Measurements from ENCODE around the gene GNB1L.

GNB1L gene

GRCh38 chr22:19775496-19776325 lies 79.0 kb downstream of the GNB1L start:
- no peak for DNase-seq (ENCODE audit: low read depth)

- no peak for DNase-seq (ENCODE audit: low read depth)
These were observed 80.0 kb downstream of the GNB1L start for GRCh38 chr22:19774628-19775027.

DNA sequence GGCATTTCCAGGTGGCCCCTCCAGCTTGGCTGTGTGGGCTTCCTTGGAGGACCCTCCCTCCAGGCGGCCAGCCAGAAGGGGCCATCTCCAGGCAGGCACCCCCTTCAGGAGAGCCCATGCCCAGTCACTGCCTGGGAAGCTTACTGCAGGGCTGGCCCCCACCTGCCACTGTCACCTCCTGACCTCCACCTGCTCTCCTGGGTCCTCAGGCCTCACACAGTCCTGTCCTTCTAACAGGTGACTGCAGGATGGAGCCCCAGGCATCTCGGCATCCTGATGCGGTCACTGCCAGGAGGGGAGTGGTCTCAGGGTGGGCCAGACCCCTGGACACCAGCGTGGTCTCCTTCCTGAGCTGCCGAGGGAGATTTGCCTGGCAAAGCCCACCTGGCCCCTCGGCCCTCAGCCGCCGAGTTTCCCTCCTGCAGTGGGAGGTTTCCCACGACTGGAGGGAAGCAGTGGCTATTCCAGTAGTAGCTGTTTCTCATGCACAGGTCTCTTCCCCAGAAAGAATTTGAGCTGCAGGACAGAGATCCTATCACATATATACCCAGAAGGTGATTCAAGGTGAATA lies 81.1 kb downstream of the GNB1L start:
- DNase-seq (ENCODE audit: low read depth), result no peak

DNA sequence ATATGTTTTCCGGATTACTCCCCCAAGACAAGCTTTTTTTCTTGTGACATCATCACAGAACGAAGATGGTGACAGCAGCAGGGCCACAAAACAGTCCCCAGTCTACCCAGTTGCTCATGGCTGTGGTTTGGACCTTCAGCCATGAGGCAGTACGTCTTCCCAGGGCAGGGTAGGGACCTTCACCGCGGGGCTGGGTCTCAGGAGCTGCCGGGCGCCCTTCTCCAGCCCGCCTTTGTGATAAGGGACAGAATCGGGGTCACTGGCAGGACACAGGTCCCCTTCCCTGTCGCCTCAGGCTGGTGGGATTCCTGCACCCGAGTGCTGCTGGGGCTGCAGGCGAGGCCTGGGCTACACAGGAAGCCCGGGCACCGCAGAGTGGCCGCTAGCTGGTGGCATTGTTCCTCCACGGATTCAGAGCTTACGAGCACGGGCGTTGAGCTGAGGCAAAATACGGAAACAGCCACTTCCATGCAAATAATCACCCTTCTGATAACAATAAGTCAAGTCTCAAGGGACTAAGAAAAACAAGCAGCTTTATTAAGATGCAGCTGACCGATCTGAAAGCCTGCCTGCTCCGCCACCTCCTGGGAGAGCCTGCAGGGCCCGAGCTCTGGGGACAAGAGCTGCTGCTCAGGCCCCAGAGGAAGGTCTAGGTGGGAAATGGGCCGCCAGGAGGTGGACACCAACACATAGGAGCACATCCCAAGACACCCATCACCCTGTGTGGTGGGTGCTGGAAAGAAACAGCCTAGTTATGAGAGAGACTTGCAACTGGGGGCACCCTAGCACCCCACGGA lies 81.8 kb downstream of the GNB1L start:
- DNase-seq (ENCODE audit: low read depth), result no peak

DNA sequence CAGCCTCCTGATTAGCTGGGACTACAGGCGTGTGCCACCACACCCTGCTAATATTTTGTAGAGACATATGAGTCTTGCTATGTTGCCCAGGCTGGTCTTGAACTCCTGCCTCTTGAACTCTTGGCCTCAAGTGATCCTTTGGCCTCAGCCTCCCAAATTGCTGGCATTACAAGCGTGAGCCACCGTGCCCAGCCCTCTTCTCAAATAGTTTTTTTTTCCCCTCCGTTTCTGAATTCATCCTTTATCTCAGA lies 82.3 kb downstream of the GNB1L start:
- DNase-seq (ENCODE audit: low read depth), result no peak

- no peak for DNase-seq (ENCODE audit: low read depth)
These were observed 84.1 kb downstream of the GNB1L start for GRCh38 chr22:19770349-19771220.

DNA sequence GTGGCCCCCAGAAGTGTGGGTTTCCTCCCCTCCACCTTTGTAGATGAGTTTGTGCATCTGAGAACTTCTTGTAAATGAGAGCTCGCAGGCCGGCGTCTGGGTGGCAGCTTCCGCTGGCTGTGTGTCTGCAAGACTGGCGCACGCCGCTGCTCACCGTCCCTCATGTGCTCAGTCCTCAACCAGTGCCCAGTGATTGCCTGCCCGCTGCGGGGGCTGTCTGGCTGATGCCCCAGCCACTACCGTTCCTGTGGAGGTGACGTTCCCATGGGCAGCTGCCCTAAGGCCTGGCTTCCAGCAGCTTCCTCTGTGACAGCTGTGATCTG lies 85.3 kb downstream of the GNB1L start:
- DNase-seq (ENCODE audit: low read depth), result no peak

DNA sequence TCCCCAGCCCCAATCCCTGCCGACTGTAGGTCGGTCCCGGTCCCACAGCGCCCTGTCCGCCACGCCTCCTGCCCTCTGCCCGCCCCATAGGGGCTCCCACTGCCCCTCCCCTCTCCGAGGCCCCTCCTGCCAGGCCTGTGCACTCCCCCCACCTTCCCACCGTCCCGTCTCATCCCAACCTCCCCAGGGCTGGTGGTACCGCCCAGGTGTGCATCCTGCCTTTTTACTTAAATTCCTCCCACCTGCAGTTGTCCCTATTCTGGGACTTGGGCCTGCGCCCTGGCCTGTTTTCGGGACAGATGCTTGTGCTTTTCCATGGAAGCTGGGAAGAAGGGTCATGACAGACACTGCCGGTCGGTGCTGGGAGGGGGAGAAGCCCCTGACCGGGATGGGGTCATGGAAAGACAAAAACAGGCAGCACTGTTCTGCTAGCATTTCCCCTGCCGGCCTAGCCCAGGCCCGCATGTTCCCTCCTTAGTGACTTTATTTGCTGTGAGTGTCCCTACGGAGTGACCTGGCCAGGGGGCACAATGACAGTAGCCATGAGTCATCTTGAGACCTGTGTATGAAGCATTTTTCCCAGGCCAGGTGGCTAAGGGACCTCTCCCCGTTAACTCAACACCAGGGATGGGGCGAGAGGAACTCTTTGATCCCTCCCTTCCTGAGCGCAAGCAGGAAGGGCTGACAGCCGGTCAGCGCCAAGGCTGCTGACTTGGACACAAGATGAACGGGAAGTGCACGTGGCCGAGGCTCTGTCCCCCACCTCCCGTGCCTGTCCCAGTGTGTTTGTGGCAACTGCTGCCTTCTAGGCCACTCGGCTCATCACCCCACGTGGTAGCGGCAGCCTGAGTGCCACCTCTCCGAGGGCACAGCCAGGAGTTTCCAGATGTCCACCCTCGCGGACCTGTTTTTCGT lies 87.0 kb downstream of the GNB1L start:
- no peak for DNase-seq (ENCODE audit: low read depth)

DNA sequence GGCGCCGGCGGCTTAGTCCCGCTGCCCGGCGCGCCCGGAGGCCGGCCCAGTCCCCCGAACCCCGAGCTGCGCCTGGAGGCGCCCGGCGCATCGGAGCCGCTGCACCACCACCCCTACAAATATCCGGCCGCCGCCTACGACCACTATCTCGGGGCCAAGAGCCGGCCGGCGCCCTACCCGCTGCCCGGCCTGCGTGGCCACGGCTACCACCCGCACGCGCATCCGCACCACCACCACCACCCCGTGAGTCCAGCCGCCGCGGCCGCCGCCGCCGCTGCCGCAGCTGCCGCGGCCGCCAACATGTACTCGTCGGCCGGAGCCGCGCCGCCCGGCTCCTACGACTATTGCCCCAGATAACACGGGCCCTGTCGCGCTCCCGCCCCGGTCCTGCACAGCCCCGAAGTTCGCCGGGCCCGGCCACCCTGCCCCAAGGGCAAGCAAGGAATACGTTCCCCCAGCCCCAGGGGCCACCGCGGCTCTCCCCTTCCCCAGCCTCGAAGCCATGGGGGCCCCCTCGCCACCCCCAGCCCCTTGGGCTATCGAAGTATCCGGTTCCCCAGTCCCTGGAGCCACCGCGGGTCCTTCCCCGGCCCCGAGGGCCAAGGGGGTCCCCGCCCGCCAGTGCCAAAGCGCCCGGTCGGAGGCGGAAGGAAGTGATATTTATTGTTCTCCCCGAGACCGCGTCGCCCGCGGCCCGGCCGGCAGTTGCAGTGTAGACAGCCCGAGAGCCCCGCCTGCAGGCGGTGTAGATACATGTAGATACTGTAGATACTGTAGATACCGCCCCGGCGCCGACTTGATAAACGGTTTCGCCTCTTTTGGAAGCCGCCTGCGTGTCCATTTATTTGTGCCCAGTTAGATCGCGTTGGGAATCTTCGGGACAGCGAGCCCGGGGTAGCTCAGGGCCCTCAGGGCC lies 87.9 kb downstream of the GNB1L start:
- peak; percentile 21 for DNase-seq (ENCODE audit: low read depth)

DNA sequence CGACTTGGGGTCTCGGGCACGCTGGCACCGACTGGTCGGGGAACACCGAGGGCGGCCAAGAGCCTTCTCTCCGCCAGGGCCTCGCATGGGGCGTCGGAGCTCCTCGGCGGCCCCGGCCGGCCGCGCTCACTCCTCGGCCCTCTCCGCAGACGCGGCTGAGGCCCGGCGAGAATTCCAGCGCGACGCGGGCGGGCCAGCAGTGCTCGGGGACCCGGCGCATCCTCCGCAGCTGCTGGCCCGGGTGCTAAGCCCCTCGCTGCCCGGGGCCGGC lies 88.5 kb downstream of the GNB1L start:
- DNase-seq (ENCODE audit: low read depth), result no peak

DNA sequence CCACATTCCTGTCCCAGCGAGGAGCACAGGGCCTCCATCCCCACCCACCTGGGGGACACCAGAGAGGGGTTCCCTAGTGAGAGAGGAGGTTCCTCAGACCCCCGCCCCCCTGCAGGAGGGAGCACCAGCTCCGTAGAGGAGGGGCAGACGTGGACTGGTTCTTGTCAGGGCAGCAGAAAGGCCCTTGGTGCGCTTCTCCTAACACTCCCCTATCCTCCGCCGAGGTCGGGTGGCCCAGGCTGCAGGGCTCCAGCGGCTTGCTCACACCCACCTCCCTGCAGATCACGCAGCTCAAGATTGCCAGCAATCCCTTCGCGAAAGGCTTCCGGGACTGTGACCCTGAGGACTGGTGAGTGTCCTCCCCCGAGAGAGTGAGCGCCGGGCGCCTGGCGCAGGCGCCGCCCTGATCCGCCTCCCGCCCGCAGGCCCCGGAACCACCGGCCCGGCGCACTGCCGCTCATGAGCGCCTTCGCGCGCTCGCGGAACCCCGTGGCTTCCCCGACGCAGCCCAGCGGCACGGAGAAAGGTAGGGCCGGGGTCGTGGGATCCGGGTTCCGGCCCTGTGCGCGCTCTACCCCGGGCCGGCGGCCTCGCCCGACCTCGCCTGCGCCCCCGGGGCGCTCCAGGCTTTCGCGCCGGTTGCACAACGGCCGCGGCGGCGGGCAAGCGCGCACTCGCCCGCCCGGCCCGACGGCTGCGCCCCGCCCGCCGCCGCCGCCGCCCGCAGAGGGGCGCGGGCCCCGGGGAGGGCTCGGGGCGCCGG lies 89.0 kb downstream of the GNB1L start:
- no peak for DNase-seq (ENCODE audit: low read depth)

- DNase-seq (ENCODE audit: low read depth), result no peak
These were observed 89.8 kb downstream of the GNB1L start for GRCh38 chr22:19764636-19765476.

DNA sequence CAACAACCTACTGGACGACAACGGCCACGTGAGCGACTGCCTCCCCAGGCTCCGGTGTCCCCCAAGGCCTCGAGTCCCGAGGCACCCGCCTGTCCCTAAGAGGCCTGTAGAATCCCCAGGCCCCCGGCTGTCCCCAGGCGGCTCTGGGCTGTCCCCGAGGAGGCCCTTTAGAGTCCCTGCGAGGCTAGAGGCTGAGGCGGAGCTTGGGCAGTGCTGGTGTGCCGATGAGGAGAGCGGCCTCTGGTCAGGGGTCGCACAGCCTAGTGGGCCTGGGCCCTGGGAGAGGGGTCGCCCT lies 90.4 kb downstream of the GNB1L start:
- DNase-seq (ENCODE audit: low read depth), result no peak

DNA sequence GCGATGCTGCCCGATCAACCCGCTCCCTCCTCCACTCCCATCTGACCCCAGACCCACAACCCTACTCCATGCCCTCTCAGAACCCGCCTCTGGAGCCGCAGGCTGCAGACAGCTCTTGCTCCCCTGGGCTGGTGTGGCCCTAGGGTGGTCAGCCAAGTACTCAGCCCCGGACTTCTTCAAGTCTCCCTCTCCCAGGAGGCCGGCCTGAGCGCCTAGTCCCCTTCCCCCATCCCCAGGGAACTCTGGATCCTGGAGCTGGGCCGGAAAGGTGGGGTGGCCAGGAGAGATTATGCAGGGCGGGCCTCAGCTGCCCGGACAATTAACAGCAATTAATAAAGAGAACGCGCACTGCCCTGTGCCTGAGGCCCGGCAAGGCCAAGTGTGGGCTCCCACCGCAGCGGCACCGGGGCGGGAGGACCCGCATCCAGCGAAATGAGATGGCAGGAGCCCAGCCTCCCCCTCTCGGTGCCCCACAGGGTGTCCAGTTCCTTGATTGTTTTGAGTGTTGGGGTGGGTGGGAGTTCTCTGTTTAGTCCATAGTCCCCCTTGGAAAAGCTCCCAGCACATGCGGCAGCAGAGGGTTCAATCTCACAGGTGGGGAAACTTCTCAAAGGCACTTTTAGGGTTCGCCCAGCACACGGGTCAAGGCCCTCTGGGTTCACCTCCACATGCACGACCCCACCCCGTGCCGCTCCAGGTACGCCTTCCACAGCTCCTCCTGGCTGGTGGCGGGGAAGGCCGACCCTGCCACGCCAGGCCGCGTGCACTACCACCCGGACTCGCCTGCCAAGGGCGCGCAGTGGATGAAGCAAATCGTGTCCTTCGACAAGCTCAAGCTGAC lies 91.0 kb downstream of the GNB1L start:
- DNase-seq (ENCODE audit: low read depth), result no peak

- no peak for DNase-seq (ENCODE audit: low read depth)
These were observed 91.9 kb downstream of the GNB1L start for GRCh38 chr22:19762568-19763457.

GRCh38 chr22:19761725-19762567 lies 92.7 kb downstream of the GNB1L start:
- DNase-seq (ENCODE audit: low read depth), result no peak

All from stimulated activated CD8-positive, alpha-beta memory T cell treated with anti-CD3 and anti-CD28 coated beads, Interleukin-7, amount 100 ng/mL, for 24 hours (primary cell).